IPS DF 4.7 (cell line): Measurements from ENCODE around the gene DSCAML1.

ENCODE experiments used
- DNase-seq: peaks from one replicate; pipeline ENCODE4 v3.0.0-alpha.2; 2013; ENCODE audit warnings: low spot score; ENCODE audit errors: extremely low read depth

Gene DSCAML1

GRCh38 chr11:117641008-117641915 is 155.8 kb downstream of the DSCAML1 start:
- DNase-seq = no peak

- no peak for DNase-seq
These were observed 157.0 kb downstream of the DSCAML1 start for GRCh38 chr11:117640041-117640440.

GRCh38 chr11:117639601-117640000 is 157.4 kb downstream of the DSCAML1 start:
- no peak for DNase-seq

GRCh38 chr11:117638911-117639543 is 158.0 kb downstream of the DSCAML1 start:
- DNase-seq = no peak

DNA sequence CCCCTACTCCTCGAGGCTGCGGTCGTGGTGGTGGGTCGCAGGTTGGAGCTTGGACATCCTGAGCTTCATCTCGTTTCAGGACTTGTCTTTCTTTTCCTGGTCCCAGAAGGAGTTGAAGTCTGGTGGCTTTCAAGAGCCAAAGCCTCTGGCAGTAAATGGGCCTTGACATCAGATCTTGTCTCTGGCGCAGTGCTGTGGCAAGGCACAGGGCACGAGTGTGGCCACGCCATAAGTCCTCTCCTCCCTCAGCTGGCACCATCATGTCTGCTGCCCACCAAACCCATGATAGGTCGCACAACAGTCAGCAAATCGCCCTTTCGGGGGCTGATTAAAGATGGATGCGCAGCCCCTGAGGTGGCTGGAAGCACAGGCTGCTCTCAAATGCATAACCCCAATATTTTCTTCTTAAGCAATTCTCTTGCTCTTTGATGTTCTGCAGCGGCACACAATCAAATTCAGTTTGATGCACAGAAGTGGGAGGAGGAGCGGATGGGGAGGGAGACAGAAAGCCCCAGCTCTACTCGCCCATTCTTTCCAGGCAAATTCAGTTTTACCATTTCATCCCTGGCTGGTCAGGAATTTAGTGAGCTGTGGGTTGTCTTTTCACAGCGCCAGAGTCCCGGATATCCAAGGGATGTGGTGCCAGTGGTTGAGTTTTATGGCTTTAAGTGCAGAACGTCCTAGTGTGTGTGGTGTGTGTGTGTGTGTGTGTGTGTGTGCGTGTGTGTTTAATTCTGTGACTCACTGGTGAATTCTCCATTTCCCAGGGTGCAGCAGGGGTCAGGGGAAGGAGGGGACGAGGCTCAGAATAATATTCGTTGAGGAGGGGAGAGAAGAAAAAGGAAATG is 162.0 kb downstream of the DSCAML1 start:
- no peak for DNase-seq

DNA sequence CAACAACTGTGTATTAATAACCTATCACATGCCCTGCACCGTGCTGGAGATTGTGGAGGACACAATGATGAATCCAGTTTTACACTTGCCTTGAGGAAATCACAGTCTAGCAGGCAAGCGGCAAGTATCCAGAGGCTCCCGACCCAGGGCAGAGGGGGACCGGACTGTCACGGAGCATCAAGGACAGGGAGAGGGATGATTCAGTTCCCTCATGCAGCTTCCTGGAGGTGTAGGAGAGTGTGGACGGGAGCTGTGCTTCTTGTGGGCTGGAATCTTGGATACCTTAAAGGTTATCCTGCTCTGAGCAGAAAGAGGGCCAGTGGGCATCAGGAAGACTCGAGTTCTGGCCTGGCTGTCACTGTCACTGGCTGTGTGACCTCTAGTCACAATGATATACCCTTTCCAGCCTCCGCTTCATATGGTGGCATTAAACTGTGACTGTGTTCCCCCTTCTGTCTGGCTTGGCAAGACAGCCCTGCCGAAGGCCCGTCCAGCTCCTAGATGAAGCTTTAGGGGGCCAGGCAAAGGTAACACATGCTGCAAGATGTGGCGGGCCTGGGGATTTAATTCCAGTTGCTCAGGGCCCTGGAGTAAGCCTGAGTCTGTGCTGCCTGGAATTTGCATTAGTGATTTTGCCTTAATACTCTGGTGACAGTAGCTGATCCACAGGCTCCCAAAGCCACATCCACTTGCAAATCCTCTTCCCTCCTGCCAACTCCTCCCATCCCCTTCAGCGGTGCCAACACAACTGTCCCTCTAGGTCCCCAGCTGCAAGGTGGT is 162.8 kb downstream of the DSCAML1 start:
- no peak for DNase-seq

- no peak for DNase-seq
These were observed 163.7 kb downstream of the DSCAML1 start for GRCh38 chr11:117633186-117633754.

GRCh38 chr11:117632306-117632705 is 164.7 kb downstream of the DSCAML1 start:
- no peak for DNase-seq

- no peak for DNase-seq
These were observed 165.5 kb downstream of the DSCAML1 start for GRCh38 chr11:117631336-117632140.

GRCh38 chr11:117629891-117630538 is 167.0 kb downstream of the DSCAML1 start:
- no peak for DNase-seq

- no peak for DNase-seq
These were observed 167.9 kb downstream of the DSCAML1 start for GRCh38 chr11:117629146-117629545.

DNA sequence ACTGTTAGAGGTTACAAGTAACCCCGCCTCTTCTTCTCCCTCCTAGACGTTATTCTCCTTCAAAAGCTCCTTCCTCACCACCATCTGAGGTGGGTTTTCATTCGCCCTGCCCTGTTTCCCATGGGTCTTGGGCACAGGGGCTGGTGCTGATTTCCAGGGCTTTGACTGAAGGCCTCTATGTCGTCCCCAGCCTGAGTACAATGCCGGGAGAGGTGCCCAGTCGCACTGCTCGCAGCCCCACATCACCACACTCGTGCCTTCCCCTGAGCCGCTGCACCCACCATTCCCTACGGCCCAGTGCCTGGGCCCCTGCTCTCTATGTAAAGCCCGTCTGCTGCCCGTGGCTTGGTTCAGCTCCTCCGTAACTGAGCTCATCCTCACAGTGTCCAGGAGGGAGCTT is 169.8 kb downstream of the DSCAML1 start:
- no peak for DNase-seq

- DNase-seq = no peak
These were observed 170.4 kb downstream of the DSCAML1 start for GRCh38 chr11:117626576-117626975.

- DNase-seq = no peak
These were observed 171.8 kb downstream of the DSCAML1 start for GRCh38 chr11:117625237-117625636.

- no peak for DNase-seq
These were observed 173.2 kb downstream of the DSCAML1 start for GRCh38 chr11:117623831-117624271.

DNA sequence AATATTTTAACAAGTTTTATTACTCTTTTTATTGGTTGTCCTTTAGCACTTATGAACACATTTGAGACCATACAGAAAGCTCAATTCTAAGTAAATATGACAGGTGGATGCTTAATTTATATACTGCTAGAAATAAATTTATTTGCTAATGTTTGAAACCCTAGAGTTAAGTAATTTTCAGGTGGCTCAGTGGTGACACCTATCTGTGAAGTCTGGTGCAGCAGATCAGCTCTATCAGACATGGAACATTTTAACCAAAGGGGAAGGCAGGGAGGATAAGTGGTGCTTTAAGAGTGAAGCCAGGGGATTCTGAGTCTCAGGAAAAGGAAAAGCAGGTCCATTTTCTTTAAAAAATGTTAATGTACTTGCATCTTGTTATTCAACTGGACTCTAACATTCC is 175.8 kb downstream of the DSCAML1 start:
- no peak for DNase-seq

DNA sequence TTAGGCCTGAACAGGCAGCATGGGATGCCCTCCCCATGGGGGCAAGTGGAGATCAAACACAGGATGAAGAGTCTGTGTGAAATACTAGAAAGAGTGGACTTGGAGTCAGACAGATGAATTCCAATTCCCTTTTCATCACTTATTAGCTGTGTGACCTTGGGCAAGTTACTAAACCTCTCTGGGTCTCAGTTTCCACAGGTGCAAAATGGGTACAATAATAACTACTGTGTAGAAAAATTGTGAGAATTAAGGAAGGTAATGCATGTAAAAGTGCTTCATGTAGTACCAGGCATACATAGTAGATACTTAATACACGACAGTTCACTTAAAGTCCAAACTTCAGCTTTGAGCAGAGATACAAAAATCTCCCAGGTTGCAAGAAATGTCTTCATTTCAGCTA is 176.4 kb downstream of the DSCAML1 start:
- no peak for DNase-seq

- no peak for DNase-seq
These were observed 176.9 kb downstream of the DSCAML1 start for GRCh38 chr11:117620086-117620485.

- no peak for DNase-seq
These were observed 177.4 kb downstream of the DSCAML1 start for GRCh38 chr11:117619661-117620060.
